Breast epithelium (tissue), 3 donors: ENCODE results near the gene CNTNAP2.
"Not testable (repeated sequence)": the region's sequence is repeated elsewhere in the genome, so short reads cannot be mapped to it uniquely, and the experiment has no call there.

Experiments used
- POLR2A ChIP-seq: fragments of 450-650 bp; IDR thresholded peaks from one replicate; pipeline ENCODE4 v1.6.1; 2016; ENCODE audit warnings: antibody characterized with exemption, mild to moderate bottlenecking, moderate library complexity
- POLR2AphosphoS5 ChIP-seq, 3 donors: sonication (generic); formaldehyde crosslinking; IDR thresholded peaks; one replicate each; pipeline ENCODE4 v1.6.1; 2017; ENCODE audit warnings: antibody characterized with exemption in 3 of 3
- TF ChIP-seq, protein P1 (sequence below), 3 donors: fragments of 450-650 bp; IDR thresholded peaks; one replicate each; pipeline ENCODE4 v1.5.1; 2016 to 2017; ENCODE audit warnings: antibody characterized with exemption in 3 of 3, mild to moderate bottlenecking in 3 of 3, moderate library complexity in 3 of 3

DNA sequence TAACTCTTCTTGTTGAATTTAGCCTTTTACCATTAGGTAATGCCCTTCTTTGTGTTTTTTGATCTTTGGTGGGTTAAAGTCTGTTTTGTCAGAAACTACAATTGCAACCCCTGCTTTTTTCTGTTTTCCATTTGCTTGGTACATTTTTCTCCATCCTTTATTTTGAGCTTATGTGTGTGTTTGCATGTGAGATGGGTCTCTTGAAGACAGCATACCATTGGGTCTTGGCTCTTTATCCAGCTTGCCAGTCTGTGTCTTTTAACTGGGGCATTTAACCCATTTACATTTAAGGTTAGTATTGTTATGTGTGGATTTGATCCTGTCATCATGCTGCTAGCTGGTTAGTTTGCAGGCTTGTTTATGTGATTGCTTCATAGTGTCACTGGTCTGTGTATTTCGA lies 997.9 kb downstream of the CNTNAP2 start:
- TF ChIP-seq POLR2A; POLR2AphosphoS5 (IDR thresholded peaks at IDR 0.05): not testable (repeated sequence)
- TF ChIP-seq, protein P1, sequence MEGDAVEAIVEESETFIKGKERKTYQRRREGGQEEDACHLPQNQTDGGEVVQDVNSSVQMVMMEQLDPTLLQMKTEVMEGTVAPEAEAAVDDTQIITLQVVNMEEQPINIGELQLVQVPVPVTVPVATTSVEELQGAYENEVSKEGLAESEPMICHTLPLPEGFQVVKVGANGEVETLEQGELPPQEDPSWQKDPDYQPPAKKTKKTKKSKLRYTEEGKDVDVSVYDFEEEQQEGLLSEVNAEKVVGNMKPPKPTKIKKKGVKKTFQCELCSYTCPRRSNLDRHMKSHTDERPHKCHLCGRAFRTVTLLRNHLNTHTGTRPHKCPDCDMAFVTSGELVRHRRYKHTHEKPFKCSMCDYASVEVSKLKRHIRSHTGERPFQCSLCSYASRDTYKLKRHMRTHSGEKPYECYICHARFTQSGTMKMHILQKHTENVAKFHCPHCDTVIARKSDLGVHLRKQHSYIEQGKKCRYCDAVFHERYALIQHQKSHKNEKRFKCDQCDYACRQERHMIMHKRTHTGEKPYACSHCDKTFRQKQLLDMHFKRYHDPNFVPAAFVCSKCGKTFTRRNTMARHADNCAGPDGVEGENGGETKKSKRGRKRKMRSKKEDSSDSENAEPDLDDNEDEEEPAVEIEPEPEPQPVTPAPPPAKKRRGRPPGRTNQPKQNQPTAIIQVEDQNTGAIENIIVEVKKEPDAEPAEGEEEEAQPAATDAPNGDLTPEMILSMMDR (IDR thresholded peaks at IDR 0.05), result not testable (repeated sequence)
